Measurements from ENCODE around the gene TAS2R13.

DNA sequence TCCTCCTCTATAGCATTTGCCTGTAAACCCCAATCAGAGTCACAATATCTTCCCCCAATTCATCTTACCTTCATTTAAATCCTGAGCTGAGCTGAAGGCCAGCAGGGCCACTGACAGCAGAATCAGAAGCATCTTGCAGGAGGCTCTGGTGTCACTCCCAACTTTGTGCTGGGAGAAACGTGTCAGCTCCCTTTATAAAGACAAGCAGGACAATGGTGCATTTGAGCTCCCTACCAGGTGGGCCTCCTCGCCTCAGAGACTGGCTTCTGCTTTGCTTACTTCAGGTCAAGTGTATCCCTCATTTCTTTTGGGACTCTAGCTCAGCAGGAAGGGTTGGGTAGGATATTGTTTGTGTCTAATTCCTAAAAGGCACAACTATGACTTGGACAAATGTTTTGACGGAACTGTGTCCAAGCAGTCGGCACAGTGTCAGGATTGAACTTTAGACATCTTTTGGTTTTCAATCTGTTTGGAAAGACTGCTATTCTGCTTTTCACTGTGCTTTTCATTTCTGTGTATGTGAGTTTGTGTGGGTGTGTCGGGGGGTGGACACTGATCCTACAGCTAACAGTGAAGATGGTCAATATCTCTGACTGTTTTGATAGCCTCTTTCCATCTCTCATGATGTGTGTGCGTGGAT, 25.2 kb downstream of the TAS2R13 start, which contains the start of gene PRH1:
- TF ChIP-seq, protein P1, sequence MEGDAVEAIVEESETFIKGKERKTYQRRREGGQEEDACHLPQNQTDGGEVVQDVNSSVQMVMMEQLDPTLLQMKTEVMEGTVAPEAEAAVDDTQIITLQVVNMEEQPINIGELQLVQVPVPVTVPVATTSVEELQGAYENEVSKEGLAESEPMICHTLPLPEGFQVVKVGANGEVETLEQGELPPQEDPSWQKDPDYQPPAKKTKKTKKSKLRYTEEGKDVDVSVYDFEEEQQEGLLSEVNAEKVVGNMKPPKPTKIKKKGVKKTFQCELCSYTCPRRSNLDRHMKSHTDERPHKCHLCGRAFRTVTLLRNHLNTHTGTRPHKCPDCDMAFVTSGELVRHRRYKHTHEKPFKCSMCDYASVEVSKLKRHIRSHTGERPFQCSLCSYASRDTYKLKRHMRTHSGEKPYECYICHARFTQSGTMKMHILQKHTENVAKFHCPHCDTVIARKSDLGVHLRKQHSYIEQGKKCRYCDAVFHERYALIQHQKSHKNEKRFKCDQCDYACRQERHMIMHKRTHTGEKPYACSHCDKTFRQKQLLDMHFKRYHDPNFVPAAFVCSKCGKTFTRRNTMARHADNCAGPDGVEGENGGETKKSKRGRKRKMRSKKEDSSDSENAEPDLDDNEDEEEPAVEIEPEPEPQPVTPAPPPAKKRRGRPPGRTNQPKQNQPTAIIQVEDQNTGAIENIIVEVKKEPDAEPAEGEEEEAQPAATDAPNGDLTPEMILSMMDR (IDR thresholded peaks at IDR 0.05; ENCODE audit: low read depth, low read length), result no peak
- no peak for TF ChIP-seq EZH2phosphoT487 (IDR thresholded peaks at IDR 0.05; ENCODE audit: low read depth)

Data from OCI-LY3 (cell line).